Endodermal cell (in vitro differentiated cells): ENCODE results near the gene KIAA1958. TPM values are rescaled to one million over a fixed set of nuclear protein-coding genes. Genes with fewer than 3 reads are reported as not detected.
A peak's percentile ranks its signal among the peaks of the same experiment; 100 is the strongest.
"Not testable (repeated sequence)": the region's sequence is repeated elsewhere in the genome, so short reads cannot be mapped to it uniquely, and the experiment has no call there.

Experiments used
- DNase-seq: peaks from one replicate; pipeline ENCODE4 v3.0.0-alpha.2; 2017
- H3K27ac ChIP-seq: 2 replicates; pipeline ENCODE4 v1.5.1; 2013; ENCODE audit warnings: mild to moderate bottlenecking, low read depth, low read length, moderate library complexity
- H3K27me3 ChIP-seq: 2 replicates; pipeline ENCODE4 v1.6.1; 2013; ENCODE audit warnings: mild to moderate bottlenecking, low read length, moderate library complexity; ENCODE audit not compliant: insufficient read depth, control insufficient read depth, poor library complexity, severe bottlenecking
- H3K36me3 ChIP-seq: 2 replicates; pipeline ENCODE4 v1.7.0; 2013; ENCODE audit warnings: mild to moderate bottlenecking, low read length, moderate library complexity; ENCODE audit not compliant: control insufficient read depth, insufficient read depth
- H3K4me1 ChIP-seq: one replicate; pipeline ENCODE4 v1.7.0; 2013; ENCODE audit warnings: low read length; ENCODE audit not compliant: control insufficient read depth, insufficient read depth
- H3K4me3 ChIP-seq: 2 replicates; pipeline ENCODE4 v1.5.1; 2013; ENCODE audit warnings: mild to moderate bottlenecking, low read length, moderate library complexity
- H3K9ac ChIP-seq: 2 replicates; pipeline ENCODE4 v1.6.1; 2013; ENCODE audit warnings: mild to moderate bottlenecking, low read length, moderate library complexity; ENCODE audit not compliant: poor library complexity, severe bottlenecking; ENCODE audit errors: extremely low read depth
- H3K9me3 ChIP-seq: 2 replicates; pipeline ENCODE4 v1.6.1; 2013; ENCODE audit warnings: mild to moderate bottlenecking, low read length, moderate library complexity; ENCODE audit not compliant: control insufficient read depth
- H3K27ac Mint-ChIP-seq: 2 replicates; pipeline ENCODE4 v1.8.0; 2020; ENCODE audit warnings: mixed read lengths
- H3K27me3 Mint-ChIP-seq: 2 replicates; pipeline ENCODE4 v1.8.0; 2021; ENCODE audit warnings: mild to moderate bottlenecking, mixed read lengths; ENCODE audit not compliant: insufficient read depth
- H3K36me3 Mint-ChIP-seq: 2 replicates; pipeline ENCODE4 v1.8.0; 2020; ENCODE audit warnings: low read depth, mixed read lengths
- H3K4me1 Mint-ChIP-seq: 2 replicates; pipeline ENCODE4 v1.8.0; 2020; ENCODE audit warnings: mixed read lengths
- H3K4me3 Mint-ChIP-seq: 2 replicates; pipeline ENCODE4 v1.8.0; 2020; ENCODE audit warnings: mild to moderate bottlenecking, moderate library complexity, mixed read lengths
- H3K9me3 Mint-ChIP-seq: 2 replicates; pipeline ENCODE4 v1.8.0; 2020; ENCODE audit warnings: mild to moderate bottlenecking, mixed read lengths
- WGBS, 2 experiments: methylation state at CpG; one replicate each; pipeline versions ENCODE4 v1.1.5 to v1.1.7; 2013; ENCODE audit warnings: missing lambda C conversion rate in 2 of 2, mixed read lengths in 1 of 2; ENCODE audit not compliant: insufficient coverage in 1 of 2, insufficient read length in 1 of 2; 5-methylcytosine and 5-hydroxymethylcytosine counted together
- total RNA-seq, 2 donors: library from RNA; stranded (reverse); fragmentation: NEBNext Ultra II Directional in 1 of 2; extraction: Animal tissue kit (Norgen Biotek cat#: 25700) in 1 of 2; gene quantifications; 2 replicates in 1 of 2; 3 replicates in 1 of 2; pipeline ENCODE4 v1.2.1, GENCODE V29; 2021
- TF ChIP-seq, protein P1 (sequence below): fragments of 200-600 bp; sonication (generic); conservative IDR thresholded peaks from 2 replicates; pipeline ENCODE4 v1.5.0; 2021; ENCODE audit warnings: antibody characterized with exemption, mild to moderate bottlenecking

The KIAA1958 gene
- total RNA-seq, 2 donors from 2014 or later, result 44.6 to 50.9 TPM

DNA sequence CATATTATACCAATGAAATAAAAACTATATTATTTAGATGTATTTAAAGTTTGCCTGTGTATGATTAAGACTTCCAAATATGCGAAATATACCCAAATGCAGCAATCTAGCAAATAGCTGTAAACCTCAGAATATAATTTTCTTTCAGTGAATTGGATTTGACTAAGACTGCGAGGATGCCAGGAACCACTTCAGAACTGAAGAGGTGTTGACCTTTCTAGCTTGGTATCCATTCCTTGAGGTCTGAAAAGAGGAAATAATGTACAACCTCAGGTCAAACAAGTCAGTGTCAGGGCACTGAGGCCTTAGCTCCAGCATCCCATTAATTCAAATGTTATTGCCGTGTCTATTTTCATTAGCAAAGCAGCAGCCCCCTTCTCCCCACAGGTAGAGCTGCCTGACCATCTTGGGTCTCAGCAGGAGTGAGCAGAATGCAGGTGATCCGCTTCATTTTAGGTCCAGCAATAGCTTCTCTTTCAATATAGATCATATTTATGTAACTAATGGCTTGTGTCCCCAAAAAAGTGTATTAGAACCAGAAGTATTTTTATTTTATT is 100.0 kb downstream of the KIAA1958 start:
- H3K36me3 ChIP-seq, result no peaks in the 10 kb centered on the region
- H3K4me3 ChIP-seq, result no peak overlapping the region
- Mint-ChIP-seq H3K9me3 (no peaks in the 10 kb centered on the region), H3K4me1 (peaks cover 19% of the 10 kb centered on the region), H3K27ac (no peak overlapping the region), H3K4me3 (no peak overlapping the region), H3K36me3 (no peaks in the 10 kb centered on the region), H3K27me3 (no peaks in the 10 kb centered on the region)
- no peaks in the 10 kb centered on the region for H3K27me3 ChIP-seq
- no peak overlapping the region for H3K27ac ChIP-seq
- peaks cover 11% of the 10 kb centered on the region for H3K4me1 ChIP-seq
- 95 to 96% methylated on average over 2 to 4 of the region's 4 CpGs for WGBS, 2 experiments
- no peak overlapping the region for H3K9ac ChIP-seq
- DNase-seq, result no peak
- TF ChIP-seq, protein P1, sequence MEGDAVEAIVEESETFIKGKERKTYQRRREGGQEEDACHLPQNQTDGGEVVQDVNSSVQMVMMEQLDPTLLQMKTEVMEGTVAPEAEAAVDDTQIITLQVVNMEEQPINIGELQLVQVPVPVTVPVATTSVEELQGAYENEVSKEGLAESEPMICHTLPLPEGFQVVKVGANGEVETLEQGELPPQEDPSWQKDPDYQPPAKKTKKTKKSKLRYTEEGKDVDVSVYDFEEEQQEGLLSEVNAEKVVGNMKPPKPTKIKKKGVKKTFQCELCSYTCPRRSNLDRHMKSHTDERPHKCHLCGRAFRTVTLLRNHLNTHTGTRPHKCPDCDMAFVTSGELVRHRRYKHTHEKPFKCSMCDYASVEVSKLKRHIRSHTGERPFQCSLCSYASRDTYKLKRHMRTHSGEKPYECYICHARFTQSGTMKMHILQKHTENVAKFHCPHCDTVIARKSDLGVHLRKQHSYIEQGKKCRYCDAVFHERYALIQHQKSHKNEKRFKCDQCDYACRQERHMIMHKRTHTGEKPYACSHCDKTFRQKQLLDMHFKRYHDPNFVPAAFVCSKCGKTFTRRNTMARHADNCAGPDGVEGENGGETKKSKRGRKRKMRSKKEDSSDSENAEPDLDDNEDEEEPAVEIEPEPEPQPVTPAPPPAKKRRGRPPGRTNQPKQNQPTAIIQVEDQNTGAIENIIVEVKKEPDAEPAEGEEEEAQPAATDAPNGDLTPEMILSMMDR, result no peak
- H3K9me3 ChIP-seq, result no peaks in the 10 kb centered on the region

- not testable (repeated sequence) for H3K4me3 ChIP-seq, H3K27ac Mint-ChIP-seq, H3K9me3 Mint-ChIP-seq, H3K4me1 ChIP-seq, DNase-seq, H3K4me1 Mint-ChIP-seq, H3K9me3 ChIP-seq, H3K36me3 ChIP-seq, H3K27me3 ChIP-seq, H3K27me3 Mint-ChIP-seq, H3K9ac ChIP-seq, H3K27ac ChIP-seq, H3K4me3 Mint-ChIP-seq, H3K36me3 Mint-ChIP-seq
- 96 to 97% methylated on average over 6 to 7 of the region's 8 CpGs for WGBS, 2 experiments
Observed at GRCh38 chr9:112591875-112592274, 105.2 kb downstream of the KIAA1958 start.

DNA sequence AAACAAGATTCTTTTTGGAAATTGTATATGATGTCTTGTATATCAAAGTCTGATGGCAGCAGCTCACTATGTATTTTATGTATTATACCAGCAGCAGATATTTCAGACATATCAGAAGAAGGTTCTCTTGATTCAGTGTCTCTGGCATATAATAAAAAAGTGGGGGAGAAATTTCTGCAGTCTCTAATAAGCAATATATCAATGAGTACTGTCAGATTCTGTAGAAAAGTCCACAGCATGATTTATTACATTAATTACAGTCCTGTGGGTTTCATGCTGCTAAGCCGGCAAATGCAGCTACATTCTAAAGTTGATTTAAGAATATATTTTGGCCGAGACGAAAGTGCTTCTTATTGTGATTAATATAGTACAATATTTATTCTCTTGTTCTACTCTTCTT is 113.1 kb downstream of the KIAA1958 start:
- H3K4me1 ChIP-seq, result no peaks in the 10 kb centered on the region
- no peak overlapping the region for H3K4me3 ChIP-seq
- H3K9me3 Mint-ChIP-seq, result no peaks in the 10 kb centered on the region
- TF ChIP-seq, protein P1, result no peak
- no peaks in the 10 kb centered on the region for H3K27me3 Mint-ChIP-seq
- no peak for DNase-seq
- no peak overlapping the region for H3K4me3 Mint-ChIP-seq
- WGBS, 2 experiments, result 87% methylated on average over 3 of the region's 3 CpGs; no CpG with 5 or more reads in 1 of the 2 experiments
- no peak overlapping the region for H3K9ac ChIP-seq
- no peaks in the 10 kb centered on the region for H3K36me3 Mint-ChIP-seq
- H3K27ac Mint-ChIP-seq, result no peak overlapping the region
- no peaks in the 10 kb centered on the region for H3K27me3 ChIP-seq
- no peaks in the 10 kb centered on the region for H3K36me3 ChIP-seq
- peak overlapping the region; percentile 30 for H3K27ac ChIP-seq
- H3K4me1 Mint-ChIP-seq, result peaks cover 19% of the 10 kb centered on the region
- no peaks in the 10 kb centered on the region for H3K9me3 ChIP-seq

DNA sequence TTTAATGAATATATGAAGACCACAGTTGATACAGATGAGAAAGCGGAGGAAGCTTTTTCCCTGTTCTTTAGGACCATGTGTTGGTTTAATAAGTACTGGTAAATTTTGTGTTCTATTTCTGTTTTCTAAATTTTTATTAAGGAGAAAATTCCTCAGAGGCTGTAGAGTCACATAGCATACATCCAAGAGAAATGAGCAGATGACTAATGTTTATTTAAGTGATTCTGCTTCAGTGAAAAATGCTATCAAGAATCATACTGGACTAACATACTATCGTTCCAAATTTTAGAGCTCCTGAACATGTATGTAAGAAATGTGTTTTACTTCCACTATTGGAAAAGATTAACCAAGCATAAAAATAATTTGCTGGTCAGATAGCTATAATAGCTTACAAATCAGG is 115.0 kb downstream of the KIAA1958 start:
- no peaks in the 10 kb centered on the region for H3K36me3 Mint-ChIP-seq
- no peak overlapping the region for H3K4me3 Mint-ChIP-seq
- no peak overlapping the region for H3K4me3 ChIP-seq
- H3K27ac ChIP-seq, result no peak overlapping the region
- H3K27me3 Mint-ChIP-seq, result no peaks in the 10 kb centered on the region
- H3K27me3 ChIP-seq, result no peaks in the 10 kb centered on the region
- H3K4me1 ChIP-seq, result no peaks in the 10 kb centered on the region
- H3K9me3 ChIP-seq, result no peaks in the 10 kb centered on the region
- TF ChIP-seq, protein P1, result no peak
- WGBS, 2 experiments, result 86 to 100% methylated on average over 1 to 2 of the region's 2 CpGs
- H3K36me3 ChIP-seq, result no peaks in the 10 kb centered on the region
- DNase-seq, result no peak
- peaks cover 19% of the 10 kb centered on the region for H3K4me1 Mint-ChIP-seq
- H3K9ac ChIP-seq, result no peak overlapping the region
- H3K9me3 Mint-ChIP-seq, result no peaks in the 10 kb centered on the region
- no peak overlapping the region for H3K27ac Mint-ChIP-seq
